Measurements from ENCODE around the gene TOX4.

GRCh38 chr14:21533294-21533693 is 56.3 kb downstream of the TOX4 start:
- TF ChIP-seq CTCF (conservative IDR thresholded peaks at IDR 0.05; ENCODE audit: low read length) (no peak), EZH2phosphoT487 (IDR thresholded peaks at IDR 0.05; ENCODE audit: borderline replicate concordance) (no peak)

Data from Loucy (cell line).